Measurements from ENCODE around the gene RWDD4. TPM values are rescaled to one million over a fixed set of nuclear protein-coding genes. Genes with fewer than 3 reads are reported as not detected.

RWDD4 gene
- total RNA-seq, 1 experiment from 2014 or later: 33.8 TPM

DNA sequence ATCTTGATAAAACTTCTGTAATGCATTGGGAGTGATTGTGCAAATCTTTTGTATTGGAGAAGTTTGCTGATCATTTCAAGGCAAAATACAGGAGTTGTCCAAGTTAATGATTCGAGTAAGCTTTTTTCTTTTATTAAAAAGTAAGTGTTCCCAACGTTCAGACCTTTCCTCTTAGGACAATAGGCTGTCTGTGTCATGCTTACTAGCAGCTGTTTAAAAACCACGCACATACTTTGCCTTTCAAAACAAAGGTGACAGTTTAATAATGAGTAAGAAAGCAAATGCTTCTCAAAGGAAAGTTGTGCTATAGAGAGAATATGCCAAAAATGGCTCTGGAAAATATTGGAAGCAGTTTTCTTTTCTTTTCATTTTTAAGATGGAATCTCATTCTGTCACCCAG is 11.3 kb upstream of the RWDD4 start:
- TF ChIP-seq EZH2 (IDR thresholded peaks at IDR 0.05; ENCODE audit: borderline replicate concordance, low read depth, low read length, poor library complexity, severe bottlenecking): no peak
- TF ChIP-seq, protein P1, sequence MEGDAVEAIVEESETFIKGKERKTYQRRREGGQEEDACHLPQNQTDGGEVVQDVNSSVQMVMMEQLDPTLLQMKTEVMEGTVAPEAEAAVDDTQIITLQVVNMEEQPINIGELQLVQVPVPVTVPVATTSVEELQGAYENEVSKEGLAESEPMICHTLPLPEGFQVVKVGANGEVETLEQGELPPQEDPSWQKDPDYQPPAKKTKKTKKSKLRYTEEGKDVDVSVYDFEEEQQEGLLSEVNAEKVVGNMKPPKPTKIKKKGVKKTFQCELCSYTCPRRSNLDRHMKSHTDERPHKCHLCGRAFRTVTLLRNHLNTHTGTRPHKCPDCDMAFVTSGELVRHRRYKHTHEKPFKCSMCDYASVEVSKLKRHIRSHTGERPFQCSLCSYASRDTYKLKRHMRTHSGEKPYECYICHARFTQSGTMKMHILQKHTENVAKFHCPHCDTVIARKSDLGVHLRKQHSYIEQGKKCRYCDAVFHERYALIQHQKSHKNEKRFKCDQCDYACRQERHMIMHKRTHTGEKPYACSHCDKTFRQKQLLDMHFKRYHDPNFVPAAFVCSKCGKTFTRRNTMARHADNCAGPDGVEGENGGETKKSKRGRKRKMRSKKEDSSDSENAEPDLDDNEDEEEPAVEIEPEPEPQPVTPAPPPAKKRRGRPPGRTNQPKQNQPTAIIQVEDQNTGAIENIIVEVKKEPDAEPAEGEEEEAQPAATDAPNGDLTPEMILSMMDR (conservative IDR thresholded peaks at IDR 0.05; ENCODE audit: low read depth, low read length): no peak
- H3K4me3 ChIP-seq (ENCODE audit: low read depth, low read length, poor library complexity, severe bottlenecking): no peak overlapping the region
- no peaks in the 10 kb centered on the region for H3K9me3 ChIP-seq (ENCODE audit: low read depth, low read length, poor library complexity, severe bottlenecking)
- DNase-seq (ENCODE audit: low spot score): no peak
- BruUV-seq (replicated peaks): no TSS peak
- H3K27me3 ChIP-seq (replicated peaks; ENCODE audit: insufficient read depth, low read depth, low read length, poor library complexity): no peaks in the 10 kb centered on the region
- ChIA-PET POLR2A (ENCODE audit: low non-redundant PET) (interaction anchor here (0.7 kb wide), 1 partner anchor 1221 kb away, joined by 3 read pairs; no protein-coding TSS in a partner anchor), CTCF (no interaction called here)
- peaks cover 52% of the 10 kb centered on the region for H3K36me3 ChIP-seq (ENCODE audit: insufficient read depth, low read length, poor library complexity, severe bottlenecking)
- no peaks in the 10 kb centered on the region for H3K4me1 ChIP-seq (ENCODE audit: insufficient read depth, low read length, poor library complexity, severe bottlenecking)
- H3K27ac ChIP-seq (ENCODE audit: low read depth, low read length, poor library complexity, severe bottlenecking): no peak overlapping the region
- intact Hi-C loops (cut with micrococcal nuclease; ENCODE audit: unreplicated experiment): no loop called here

DNA sequence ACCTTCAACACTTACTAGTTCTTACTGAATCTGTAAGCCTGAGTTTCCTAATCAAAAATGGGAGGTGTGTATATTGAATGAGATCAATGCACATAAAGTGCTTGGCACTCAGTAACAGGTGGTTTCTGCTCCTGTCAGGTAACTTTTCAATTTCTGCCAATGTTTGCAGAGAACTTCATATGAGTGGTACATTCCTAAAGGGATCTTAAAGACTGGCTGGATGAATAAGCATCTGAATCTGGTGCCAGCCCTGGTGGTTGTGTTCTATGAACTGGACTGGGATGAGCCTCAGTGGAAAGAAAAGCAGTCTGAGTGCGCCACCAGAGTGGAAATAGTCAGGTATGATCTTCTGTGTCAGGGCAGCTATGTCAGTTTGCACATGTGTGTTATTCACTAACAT is 7.1 kb upstream of the RWDD4 start:
- TF ChIP-seq EZH2 (IDR thresholded peaks at IDR 0.05; ENCODE audit: borderline replicate concordance, low read depth, low read length, poor library complexity, severe bottlenecking): no peak
- TF ChIP-seq, protein P1 (conservative IDR thresholded peaks at IDR 0.05; ENCODE audit: low read depth, low read length): no peak
- H3K36me3 ChIP-seq (ENCODE audit: insufficient read depth, low read length, poor library complexity, severe bottlenecking): peaks cover 49% of the 10 kb centered on the region
- no peaks in the 10 kb centered on the region for H3K27me3 ChIP-seq (replicated peaks; ENCODE audit: insufficient read depth, low read depth, low read length, poor library complexity)
- intact Hi-C loops (cut with micrococcal nuclease; ENCODE audit: unreplicated experiment): no loop called here
- no peaks in the 10 kb centered on the region for H3K4me1 ChIP-seq (ENCODE audit: insufficient read depth, low read length, poor library complexity, severe bottlenecking)
- ChIA-PET POLR2A (ENCODE audit: low non-redundant PET) (no interaction called here), CTCF (no interaction called here)
- no TSS peak for BruUV-seq (replicated peaks)
- H3K27ac ChIP-seq (ENCODE audit: low read depth, low read length, poor library complexity, severe bottlenecking): no peak overlapping the region
- H3K9me3 ChIP-seq (ENCODE audit: low read depth, low read length, poor library complexity, severe bottlenecking): no peaks in the 10 kb centered on the region
- no peak for DNase-seq (ENCODE audit: low spot score)
- no peak overlapping the region for H3K4me3 ChIP-seq (ENCODE audit: low read depth, low read length, poor library complexity, severe bottlenecking)

DNA sequence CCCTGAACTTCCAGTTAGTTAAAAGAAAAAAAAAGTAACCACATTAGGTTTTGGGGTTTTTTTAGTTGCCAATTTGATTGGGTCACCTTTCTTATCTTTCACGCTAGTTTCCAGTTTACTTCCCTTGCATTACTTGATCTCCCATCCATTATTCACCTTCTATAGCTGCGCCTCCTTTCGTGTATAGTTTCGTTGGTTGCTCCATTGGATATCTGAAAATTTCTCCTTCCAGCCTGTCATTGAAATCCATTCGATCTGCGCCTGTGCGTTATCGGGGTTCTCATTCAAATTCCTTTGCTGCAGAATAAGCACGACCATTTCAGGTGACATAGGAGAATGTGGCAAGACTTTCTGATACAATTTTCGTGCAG is 872 bp upstream of the RWDD4 start:
- Histone ChIP-seq H3K4me1 (ENCODE audit: insufficient read depth, low read length, poor library complexity, severe bottlenecking) (peaks cover 14% of the 10 kb centered on the region), H3K36me3 (ENCODE audit: insufficient read depth, low read length, poor library complexity, severe bottlenecking) (no peaks in the 10 kb centered on the region), H3K27ac (ENCODE audit: low read depth, low read length, poor library complexity, severe bottlenecking) (peak overlapping the region; percentile 88), H3K9me3 (ENCODE audit: low read depth, low read length, poor library complexity, severe bottlenecking) (no peaks in the 10 kb centered on the region), H3K27me3 (replicated peaks; ENCODE audit: insufficient read depth, low read depth, low read length, poor library complexity) (no peaks in the 10 kb centered on the region), H3K4me3 (ENCODE audit: low read depth, low read length, poor library complexity, severe bottlenecking) (peak overlapping the region; percentile 91)
- POLR2A ChIA-PET (ENCODE audit: low non-redundant PET): no interaction called here
- BruUV-seq (replicated peaks): no TSS peak
- DNase-seq (ENCODE audit: low spot score): peak; percentile 23
- intact Hi-C loops (cut with micrococcal nuclease; ENCODE audit: unreplicated experiment): loop anchor here (1.0 to 5.0 kb wide), 2 partner anchors 155 to 188 kb away; partner anchors contain the start of gene ING2
- CTCF ChIA-PET: interaction anchor here (0.5 kb wide), 1 partner anchor 403 kb away, joined by 4 read pairs; no protein-coding TSS in a partner anchor
- no peak for TF ChIP-seq EZH2 (IDR thresholded peaks at IDR 0.05; ENCODE audit: borderline replicate concordance, low read depth, low read length, poor library complexity, severe bottlenecking)
- TF ChIP-seq, protein P1 (conservative IDR thresholded peaks at IDR 0.05; ENCODE audit: low read depth, low read length): no peak

Data from A673 (cell line).